Tibial nerve (tissue), 4 donors: ENCODE data around the gene CERS2. TPM values are rescaled to one million over a fixed set of nuclear protein-coding genes. Genes with fewer than 3 reads are reported as not detected.

ENCODE experiments used
- DNase-seq, 2 donors: peaks; one replicate each; pipeline ENCODE4 v3.0.0-alpha.2; 2019; ENCODE audit warnings: low spot score in 2 of 2
- H3K27ac ChIP-seq, 4 donors: fragments of 200-600 bp; sonication (generic) in 3 of 4; one replicate each; pipeline ENCODE4 v1.5.1; 2017 to 2019; ENCODE audit warnings: mild to moderate bottlenecking in 1 of 4
- H3K27me3 ChIP-seq, 2 donors: fragments of 200-600 bp; sonication (generic) in 1 of 2; one replicate each; pipeline versions ENCODE4 v1.5.1 to v1.6.0; 2017 to 2019
- H3K36me3 ChIP-seq, 3 donors: fragments of 200-600 bp; sonication (generic); one replicate each; pipeline ENCODE4 v1.5.1; 2018 to 2019
- H3K4me1 ChIP-seq, 4 donors: fragments of 200-600 bp; sonication (generic) in 3 of 4; one replicate each; pipeline ENCODE4 v1.5.1; 2017 to 2019
- H3K4me3 ChIP-seq, 4 donors: fragments of 200-600 bp; sonication (generic) in 3 of 4; one replicate each; pipeline ENCODE4 v1.5.1; 2017 to 2019; ENCODE audit warnings: mild to moderate bottlenecking in 1 of 4, moderate library complexity in 1 of 4
- H3K9me3 ChIP-seq, 4 donors: fragments of 200-600 bp; sonication (generic) in 3 of 4; one replicate each; pipeline ENCODE4 v1.5.1; 2017 to 2019
- CTCF ChIP-seq, 5 experiments: fragments of 200-600 bp in 3 of 5; fragments of 450-650 bp in 2 of 5; sonication (generic) in 3 of 5; IDR thresholded peaks; one replicate each; pipeline ENCODE4 v1.5.1; 2016 to 2019; ENCODE audit warnings: antibody characterized with exemption in 5 of 5, mild to moderate bottlenecking in 3 of 5, moderate library complexity in 2 of 5
- EP300 ChIP-seq, 2 donors: sonication (generic); formaldehyde crosslinking; IDR thresholded peaks; one replicate each; pipeline ENCODE4 v1.6.1; 2017; ENCODE audit warnings: antibody characterized with exemption in 2 of 2, mild to moderate bottlenecking in 1 of 2
- POLR2A ChIP-seq, 2 donors: fragments of 450-650 bp; IDR thresholded peaks; one replicate each; pipeline ENCODE4 v1.6.1; 2017; ENCODE audit warnings: antibody characterized with exemption in 2 of 2, mild to moderate bottlenecking in 2 of 2, moderate library complexity in 2 of 2
- WGBS, 2 donors: methylation state at CpG; one replicate each; pipeline ENCODE4 v1.1.5; 2018; 5-methylcytosine and 5-hydroxymethylcytosine counted together
- total RNA-seq, 4 donors: library from RNA; depleted of rRNA; stranded (reverse); fragments of >200 nt; gene quantifications; one replicate each; pipeline ENCODE4 v1.1.0, GENCODE V29; 2016

CERS2 gene
- total RNA-seq, 4 donors from 2014 or later, result 137 to 168 (median 140) TPM

GRCh38 chr1:151001602-151002001 is 27.0 kb upstream of the CERS2 start:
- H3K27ac ChIP-seq, result peak overlapping the region in 2 of 4 donors; percentile 86 to 91
- no peaks in the 10 kb centered on the region for H3K9me3 ChIP-seq
- H3K36me3 ChIP-seq, result peaks cover 0 to 60% (median 8%) of the 10 kb centered on the region in 3 donors
- H3K4me1 ChIP-seq, result peaks cover 0 to 78% (median 34%) of the 10 kb centered on the region in 4 donors
- no peak overlapping the region for H3K4me3 ChIP-seq
- H3K27me3 ChIP-seq, result no peaks in the 10 kb centered on the region
- TF ChIP-seq POLR2A (IDR thresholded peaks at IDR 0.05), result no peak
- TF ChIP-seq CTCF (IDR thresholded peaks at IDR 0.05), result no peak
- no peak for TF ChIP-seq EP300 (IDR thresholded peaks at IDR 0.05)
- no peak for DNase-seq
- 71 to 72% methylated on average over 4 of the region's 4 CpGs for WGBS, 2 donors

- no peak for DNase-seq
- H3K9me3 ChIP-seq, result no peaks in the 10 kb centered on the region
- H3K27ac ChIP-seq, result peak overlapping the region in 2 of 4 donors; percentile 85 to 86
- no peaks in the 10 kb centered on the region for H3K27me3 ChIP-seq
- peaks cover 0 to 85% (median 35%) of the 10 kb centered on the region in 4 donors for H3K4me1 ChIP-seq
- WGBS, 2 donors, result 93 to 94% methylated on average over 3 of the region's 3 CpGs
- H3K36me3 ChIP-seq, result peaks cover 0 to 63% (median 8%) of the 10 kb centered on the region in 3 donors
- H3K4me3 ChIP-seq, result no peak overlapping the region
- TF ChIP-seq POLR2A (IDR thresholded peaks at IDR 0.05) (no peak), EP300 (IDR thresholded peaks at IDR 0.05) (no peak)
Measured at GRCh38 chr1:151000408-151000807, 25.8 kb upstream of the CERS2 start.

GRCh38 chr1:150999926-151000325 is 25.3 kb upstream of the CERS2 start:
- TF ChIP-seq POLR2A (IDR thresholded peaks at IDR 0.05), result no peak
- TF ChIP-seq EP300 (IDR thresholded peaks at IDR 0.05), result no peak
- no peak for TF ChIP-seq CTCF (IDR thresholded peaks at IDR 0.05)
- H3K36me3 ChIP-seq, result peaks cover 0 to 63% (median 8%) of the 10 kb centered on the region in 3 donors
- H3K4me1 ChIP-seq, result peaks cover 0 to 86% (median 33%) of the 10 kb centered on the region in 4 donors
- no peaks in the 10 kb centered on the region for H3K27me3 ChIP-seq
- H3K9me3 ChIP-seq, result no peaks in the 10 kb centered on the region
- DNase-seq, result no peak
- H3K4me3 ChIP-seq, result no peak overlapping the region
- 88 to 98% methylated on average over 2 of the region's 2 CpGs for WGBS, 2 donors
- peak overlapping the region in 3 of 4 donors; percentile 48 to 86 (median 85) for H3K27ac ChIP-seq

GRCh38 chr1:150999051-150999674 is 24.5 kb upstream of the CERS2 start:
- no peak for DNase-seq
- Histone ChIP-seq H3K9me3 (no peaks in the 10 kb centered on the region), H3K36me3 (peaks cover 0 to 63% (median 8%) of the 10 kb centered on the region in 3 donors), H3K4me1 (peaks cover 0 to 81% (median 30%) of the 10 kb centered on the region in 4 donors), H3K27me3 (no peaks in the 10 kb centered on the region), H3K27ac (peak overlapping the region; percentile 3 to 86 (median 66)), H3K4me3 (no peak overlapping the region)
- 56 to 63% methylated on average over 14 to 17 of the region's 17 CpGs for WGBS, 2 donors
- no peak for TF ChIP-seq POLR2A (IDR thresholded peaks at IDR 0.05)
- TF ChIP-seq CTCF (IDR thresholded peaks at IDR 0.05), result no peak
- TF ChIP-seq EP300 (IDR thresholded peaks at IDR 0.05), result no peak

GRCh38 chr1:150997949-150998348 is 23.3 kb upstream of the CERS2 start:
- WGBS, 2 donors, result 70 to 77% methylated on average over 4 of the region's 5 CpGs

More at GRCh38 chr1:150997949-150998348, 23.3 kb upstream of the CERS2 start:
- DNase-seq, result no peak
- TF ChIP-seq POLR2A (IDR thresholded peaks at IDR 0.05) (no peak), CTCF (IDR thresholded peaks at IDR 0.05) (no peak), EP300 (IDR thresholded peaks at IDR 0.05) (no peak)
- peaks cover 0 to 63% (median 8%) of the 10 kb centered on the region in 3 donors for H3K36me3 ChIP-seq
- H3K4me3 ChIP-seq, result no peak overlapping the region
- no peaks in the 10 kb centered on the region for H3K9me3 ChIP-seq
- no peaks in the 10 kb centered on the region for H3K27me3 ChIP-seq
- peak overlapping the region in 3 of 4 donors; percentile 14 to 86 (median 85) for H3K27ac ChIP-seq
- peaks cover 0 to 74% (median 19%) of the 10 kb centered on the region in 4 donors for H3K4me1 ChIP-seq
